HepG2 (cell line): ENCODE measurements around the gene ARHGAP26. TPM values are rescaled to one million over a fixed set of nuclear protein-coding genes. Genes with fewer than 3 reads are reported as not detected.

Experiments used
- DMAP1 ChIP-seq: IDR thresholded peaks from 2 replicates; pipeline ENCODE4 v1.6.1; 2016
- FOXK2 ChIP-seq: fragments of 450-650 bp; IDR thresholded peaks from 2 replicates; pipeline ENCODE4 v1.6.1; 2016
- HDAC6 ChIP-seq: fragments of 200-600 bp; sonication (generic); IDR thresholded peaks from 2 replicates; pipeline ENCODE4 v1.7.0; 2017; ENCODE audit warnings: mild to moderate bottlenecking, antibody characterized with exemption, low read length, low read depth
- MATR3 ChIP-seq: sonication (generic); formaldehyde crosslinking; IDR thresholded peaks from 2 replicates; pipeline ENCODE4 v1.4.0; 2020; ENCODE audit warnings: missing genetic modification reagents
- PLRG1 ChIP-seq: fragments of 450-650 bp; conservative IDR thresholded peaks from 2 replicates; pipeline ENCODE4 v1.6.1; 2016
- TAF15 ChIP-seq: fragments of 200-400 bp; formaldehyde crosslinking; IDR thresholded peaks from one replicate; pipeline ENCODE4 v1.6.1; 2018; ENCODE audit warnings: mild to moderate bottlenecking, low read depth, low read length; ENCODE audit not compliant: poor library complexity, severe bottlenecking
- ZBTB21 ChIP-seq: sonication (generic); formaldehyde crosslinking; IDR thresholded peaks from 2 replicates; pipeline ENCODE4 v1.4.0; 2020; ENCODE audit warnings: missing genetic modification reagents
- ZFP36 ChIP-seq: fragments of 150-350 bp; IDR thresholded peaks from 2 replicates; pipeline ENCODE4 v1.6.1; 2018; ENCODE audit warnings: borderline replicate concordance, low read length, low read depth; ENCODE audit not compliant: partially characterized antibody
- ZNF234 ChIP-seq: sonication (generic); formaldehyde crosslinking; conservative IDR thresholded peaks from 2 replicates; pipeline ENCODE4 v1.5.1; 2020; ENCODE audit warnings: mild to moderate bottlenecking, missing genetic modification reagents
- ZNF260 ChIP-seq: sonication (generic); formaldehyde crosslinking; IDR thresholded peaks from 2 replicates; pipeline ENCODE4 v1.4.0; 2020; ENCODE audit warnings: missing genetic modification reagents, low read depth, mild to moderate bottlenecking, borderline replicate concordance
- ZNF296 ChIP-seq: sonication (generic); formaldehyde crosslinking; conservative IDR thresholded peaks from 2 replicates; pipeline ENCODE4 v1.5.0; 2020; ENCODE audit warnings: mild to moderate bottlenecking, missing genetic modification reagents
- ZNF331 ChIP-seq: sonication (generic); formaldehyde crosslinking; IDR thresholded peaks from 2 replicates; pipeline ENCODE4 v1.4.0; 2020; ENCODE audit warnings: missing genetic modification reagents
- ZNF747 ChIP-seq: sonication (generic); formaldehyde crosslinking; IDR thresholded peaks from 2 replicates; pipeline ENCODE4 v1.8.1; 2023; ENCODE audit warnings: missing genetic modification reagents, mild to moderate bottlenecking, borderline replicate concordance
- ZNF782 ChIP-seq: sonication (generic); formaldehyde crosslinking; IDR thresholded peaks from 2 replicates; pipeline ENCODE4 v1.4.0; 2020; ENCODE audit warnings: missing genetic modification reagents, mild to moderate bottlenecking, borderline replicate concordance
- ZSCAN21 ChIP-seq: sonication (generic); formaldehyde crosslinking; IDR thresholded peaks from 2 replicates; pipeline ENCODE4 v1.8.0; 2022; ENCODE audit warnings: mild to moderate bottlenecking, missing genetic modification reagents, moderate library complexity, borderline replicate concordance
- polyA plus RNA-seq, 8 experiments: library from polyadenylated mRNA; depleted of rRNA in 3 of 8; stranded (reverse) in 7 of 8; unstranded in 1 of 8; fragments of >200 nt; fragmentation: Illumina TruSeq in 4 of 8; extraction: Trizol in 4 of 8; gene quantifications; 2 replicates each; pipeline versions ENCODE4 v1.2.1 to v1.2.3, GENCODE V29; 2011 to 2016; ENCODE audit warnings: low read depth in 4 of 8, missing spikeins in 1 of 8, mixed read lengths in 1 of 8; ENCODE audit not compliant: insufficient read depth in 1 of 8
- total RNA-seq, 5 experiments: library from RNA; depleted of rRNA; stranded (reverse); fragments of >200 nt; fragmentation: Illumina TruSeq; extraction: Trizol; gene quantifications; 2 replicates each; pipeline ENCODE4 v1.2.3, GENCODE V29; 2016; ENCODE audit warnings: low read depth in 1 of 5
- TF ChIP-seq, protein P1 (sequence below): sonication (generic); formaldehyde crosslinking; IDR thresholded peaks from 2 replicates; pipeline ENCODE4 v1.5.1; 2020; ENCODE audit warnings: mild to moderate bottlenecking, missing genetic modification reagents, borderline replicate concordance
- TF ChIP-seq, protein P2 (sequence below): IDR thresholded peaks from 2 replicates; pipeline ENCODE4 v1.6.1; 2016; ENCODE audit warnings: low read depth, borderline replicate concordance
- TF ChIP-seq, protein P3 (sequence below): IDR thresholded peaks from 2 replicates; pipeline ENCODE4 v1.6.1; 2012; ENCODE audit warnings: low read length, improper control_type of control experiment
- TF ChIP-seq, protein P4 (sequence below): IDR thresholded peaks from 2 replicates; pipeline ENCODE4 v1.6.1; 2012; ENCODE audit warnings: low read depth, low read length, improper control_type of control experiment
- TF ChIP-seq, protein P5 (sequence below): sonication (generic); formaldehyde crosslinking; IDR thresholded peaks from 2 replicates; pipeline ENCODE4 v1.5.0; 2020; ENCODE audit warnings: missing genetic modification reagents

ARHGAP26 gene
- total and polyA plus RNA-seq, 2 of the 13 experiments (the other 11 are each of a cell fraction or from before 2014, with no cell fraction given): 9.6 to 18.2 TPM

DNA sequence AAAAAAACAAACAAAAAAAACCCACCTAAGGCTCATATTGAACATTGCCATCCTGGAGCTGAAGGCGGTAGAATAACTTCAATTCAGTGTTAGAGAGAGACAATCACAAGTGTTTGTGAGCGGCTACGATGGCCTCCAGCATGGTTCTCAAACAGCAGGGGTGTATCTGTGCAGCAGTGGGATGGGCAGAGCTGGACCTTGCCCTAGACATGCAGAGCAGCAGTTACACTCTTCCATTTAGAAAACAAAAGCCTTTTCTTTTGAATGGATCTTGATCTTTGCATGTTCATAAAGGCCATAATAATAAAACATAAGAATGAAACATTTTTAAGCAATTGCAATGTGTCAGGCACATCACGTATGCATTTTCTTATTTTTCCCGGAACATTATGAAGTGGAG lies 50.3 kb downstream of the ARHGAP26 start (continued):
- TF ChIP-seq, protein P1, sequence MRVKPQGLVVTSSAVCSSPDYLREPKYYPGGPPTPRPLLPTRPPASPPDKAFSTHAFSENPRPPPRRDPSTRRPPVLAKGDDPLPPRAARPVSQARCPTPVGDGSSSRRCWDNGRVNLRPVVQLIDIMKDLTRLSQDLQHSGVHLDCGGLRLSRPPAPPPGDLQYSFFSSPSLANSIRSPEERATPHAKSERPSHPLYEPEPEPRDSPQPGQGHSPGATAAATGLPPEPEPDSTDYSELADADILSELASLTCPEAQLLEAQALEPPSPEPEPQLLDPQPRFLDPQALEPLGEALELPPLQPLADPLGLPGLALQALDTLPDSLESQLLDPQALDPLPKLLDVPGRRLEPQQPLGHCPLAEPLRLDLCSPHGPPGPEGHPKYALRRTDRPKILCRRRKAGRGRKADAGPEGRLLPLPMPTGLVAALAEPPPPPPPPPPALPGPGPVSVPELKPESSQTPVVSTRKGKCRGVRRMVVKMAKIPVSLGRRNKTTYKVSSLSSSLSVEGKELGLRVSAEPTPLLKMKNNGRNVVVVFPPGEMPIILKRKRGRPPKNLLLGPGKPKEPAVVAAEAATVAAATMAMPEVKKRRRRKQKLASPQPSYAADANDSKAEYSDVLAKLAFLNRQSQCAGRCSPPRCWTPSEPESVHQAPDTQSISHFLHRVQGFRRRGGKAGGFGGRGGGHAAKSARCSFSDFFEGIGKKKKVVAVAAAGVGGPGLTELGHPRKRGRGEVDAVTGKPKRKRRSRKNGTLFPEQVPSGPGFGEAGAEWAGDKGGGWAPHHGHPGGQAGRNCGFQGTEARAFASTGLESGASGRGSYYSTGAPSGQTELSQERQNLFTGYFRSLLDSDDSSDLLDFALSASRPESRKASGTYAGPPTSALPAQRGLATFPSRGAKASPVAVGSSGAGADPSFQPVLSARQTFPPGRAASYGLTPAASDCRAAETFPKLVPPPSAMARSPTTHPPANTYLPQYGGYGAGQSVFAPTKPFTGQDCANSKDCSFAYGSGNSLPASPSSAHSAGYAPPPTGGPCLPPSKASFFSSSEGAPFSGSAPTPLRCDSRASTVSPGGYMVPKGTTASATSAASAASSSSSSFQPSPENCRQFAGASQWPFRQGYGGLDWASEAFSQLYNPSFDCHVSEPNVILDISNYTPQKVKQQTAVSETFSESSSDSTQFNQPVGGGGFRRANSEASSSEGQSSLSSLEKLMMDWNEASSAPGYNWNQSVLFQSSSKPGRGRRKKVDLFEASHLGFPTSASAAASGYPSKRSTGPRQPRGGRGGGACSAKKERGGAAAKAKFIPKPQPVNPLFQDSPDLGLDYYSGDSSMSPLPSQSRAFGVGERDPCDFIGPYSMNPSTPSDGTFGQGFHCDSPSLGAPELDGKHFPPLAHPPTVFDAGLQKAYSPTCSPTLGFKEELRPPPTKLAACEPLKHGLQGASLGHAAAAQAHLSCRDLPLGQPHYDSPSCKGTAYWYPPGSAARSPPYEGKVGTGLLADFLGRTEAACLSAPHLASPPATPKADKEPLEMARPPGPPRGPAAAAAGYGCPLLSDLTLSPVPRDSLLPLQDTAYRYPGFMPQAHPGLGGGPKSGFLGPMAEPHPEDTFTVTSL: 0 out of 2 replicates have a peak, but pooled peaks have one; percentile 64
- TF ChIP-seq ZNF296 (CRISPR knock-in tag) (no peak), PLRG1 (no peak), ZNF260 (no peak), ZBTB21 (CRISPR knock-in tag) (no peak), ZNF331 (peak; percentile 53; the same call in 1 of the 2 replicates), ZSCAN21 (CRISPR knock-in tag) (no peak), DMAP1 (CRISPR knock-in tag) (peak; percentile 49; the same call in 1 of the 2 replicates), HDAC6 (no peak), ZNF234 (CRISPR knock-in tag) (no peak), ZNF782 (CRISPR knock-in tag) (no peak), MATR3 (CRISPR knock-in tag) (no peak), FOXK2 (no peak), ZNF747 (no peak), TAF15 (no peak), ZFP36 (no peak)
- TF ChIP-seq, protein P2, sequence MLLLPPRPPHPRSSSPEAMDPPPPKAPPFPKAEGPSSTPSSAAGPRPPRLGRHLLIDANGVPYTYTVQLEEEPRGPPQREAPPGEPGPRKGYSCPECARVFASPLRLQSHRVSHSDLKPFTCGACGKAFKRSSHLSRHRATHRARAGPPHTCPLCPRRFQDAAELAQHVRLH (CRISPR knock-in tag): no peak
- TF ChIP-seq, protein P3, sequence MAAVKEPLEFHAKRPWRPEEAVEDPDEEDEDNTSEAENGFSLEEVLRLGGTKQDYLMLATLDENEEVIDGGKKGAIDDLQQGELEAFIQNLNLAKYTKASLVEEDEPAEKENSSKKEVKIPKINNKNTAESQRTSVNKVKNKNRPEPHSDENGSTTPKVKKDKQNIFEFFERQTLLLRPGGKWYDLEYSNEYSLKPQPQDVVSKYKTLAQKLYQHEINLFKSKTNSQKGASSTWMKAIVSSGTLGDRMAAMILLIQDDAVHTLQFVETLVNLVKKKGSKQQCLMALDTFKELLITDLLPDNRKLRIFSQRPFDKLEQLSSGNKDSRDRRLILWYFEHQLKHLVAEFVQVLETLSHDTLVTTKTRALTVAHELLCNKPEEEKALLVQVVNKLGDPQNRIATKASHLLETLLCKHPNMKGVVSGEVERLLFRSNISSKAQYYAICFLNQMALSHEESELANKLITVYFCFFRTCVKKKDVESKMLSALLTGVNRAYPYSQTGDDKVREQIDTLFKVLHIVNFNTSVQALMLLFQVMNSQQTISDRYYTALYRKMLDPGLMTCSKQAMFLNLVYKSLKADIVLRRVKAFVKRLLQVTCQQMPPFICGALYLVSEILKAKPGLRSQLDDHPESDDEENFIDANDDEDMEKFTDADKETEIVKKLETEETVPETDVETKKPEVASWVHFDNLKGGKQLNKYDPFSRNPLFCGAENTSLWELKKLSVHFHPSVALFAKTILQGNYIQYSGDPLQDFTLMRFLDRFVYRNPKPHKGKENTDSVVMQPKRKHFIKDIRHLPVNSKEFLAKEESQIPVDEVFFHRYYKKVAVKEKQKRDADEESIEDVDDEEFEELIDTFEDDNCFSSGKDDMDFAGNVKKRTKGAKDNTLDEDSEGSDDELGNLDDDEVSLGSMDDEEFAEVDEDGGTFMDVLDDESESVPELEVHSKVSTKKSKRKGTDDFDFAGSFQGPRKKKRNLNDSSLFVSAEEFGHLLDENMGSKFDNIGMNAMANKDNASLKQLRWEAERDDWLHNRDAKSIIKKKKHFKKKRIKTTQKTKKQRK: no peak
- TF ChIP-seq, protein P4, sequence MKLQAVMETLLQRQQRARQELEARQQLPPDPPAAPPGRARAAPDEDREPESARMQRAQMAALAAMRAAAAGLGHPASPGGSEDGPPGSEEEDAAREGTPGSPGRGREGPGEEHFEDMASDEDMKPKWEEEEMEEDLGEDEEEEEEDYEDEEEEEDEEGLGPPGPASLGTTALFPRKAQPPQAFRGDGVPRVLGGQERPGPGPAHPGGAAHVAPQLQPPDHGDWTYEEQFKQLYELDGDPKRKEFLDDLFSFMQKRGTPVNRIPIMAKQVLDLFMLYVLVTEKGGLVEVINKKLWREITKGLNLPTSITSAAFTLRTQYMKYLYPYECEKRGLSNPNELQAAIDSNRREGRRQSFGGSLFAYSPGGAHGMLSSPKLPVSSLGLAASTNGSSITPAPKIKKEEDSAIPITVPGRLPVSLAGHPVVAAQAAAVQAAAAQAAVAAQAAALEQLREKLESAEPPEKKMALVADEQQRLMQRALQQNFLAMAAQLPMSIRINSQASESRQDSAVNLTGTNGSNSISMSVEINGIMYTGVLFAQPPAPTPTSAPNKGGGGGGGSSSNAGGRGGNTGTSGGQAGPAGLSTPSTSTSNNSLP: peak; percentile 8; the same call in 1 of the 2 replicates
- TF ChIP-seq, protein P5, sequence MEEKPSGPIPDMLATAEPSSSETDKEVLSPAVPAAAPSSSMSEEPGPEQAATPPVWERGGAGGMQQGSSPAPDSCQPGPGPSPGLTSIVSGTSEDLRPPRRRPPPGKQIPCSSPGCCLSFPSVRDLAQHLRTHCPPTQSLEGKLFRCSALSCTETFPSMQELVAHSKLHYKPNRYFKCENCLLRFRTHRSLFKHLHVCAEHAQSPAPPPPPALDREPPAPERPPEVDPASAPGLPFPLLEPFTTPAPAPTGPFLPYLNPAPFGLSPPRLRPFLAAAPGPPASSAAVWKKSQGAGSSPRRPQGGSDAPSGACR (CRISPR knock-in tag): no peak
